GM12892 (cell line): ENCODE measurements around the gene RPS24.
"Not testable (repeated sequence)": the region's sequence is repeated elsewhere in the genome, so short reads cannot be mapped to it uniquely, and the experiment has no call there.

Experiments
- DNase-seq: peaks from one replicate; pipeline ENCODE4 v3.0.0; 2011; ENCODE audit not compliant: insufficient read length
- FAIRE-seq: peaks from 2 replicates; lab custom pipeline; 2011; peaks lifted over from hg19 to GRCh38; lab: Jason Lieb, UNC
- POLR2A ChIP-seq: IDR thresholded peaks from 2 replicates; pipeline ENCODE4 v1.6.1; 2011; ENCODE audit warnings: low read depth, low read length, control low read depth
- POLR2AphosphoS5 ChIP-seq: IDR thresholded peaks from 2 replicates; pipeline ENCODE4 v1.6.1; 2011; ENCODE audit warnings: low read depth, low read length, control low read depth
- TAF1 ChIP-seq: IDR thresholded peaks from 2 replicates; pipeline ENCODE4 v1.6.1; 2011; ENCODE audit warnings: low read depth, mild to moderate bottlenecking, control low read depth, low read length, borderline replicate concordance

The RPS24 gene

DNA sequence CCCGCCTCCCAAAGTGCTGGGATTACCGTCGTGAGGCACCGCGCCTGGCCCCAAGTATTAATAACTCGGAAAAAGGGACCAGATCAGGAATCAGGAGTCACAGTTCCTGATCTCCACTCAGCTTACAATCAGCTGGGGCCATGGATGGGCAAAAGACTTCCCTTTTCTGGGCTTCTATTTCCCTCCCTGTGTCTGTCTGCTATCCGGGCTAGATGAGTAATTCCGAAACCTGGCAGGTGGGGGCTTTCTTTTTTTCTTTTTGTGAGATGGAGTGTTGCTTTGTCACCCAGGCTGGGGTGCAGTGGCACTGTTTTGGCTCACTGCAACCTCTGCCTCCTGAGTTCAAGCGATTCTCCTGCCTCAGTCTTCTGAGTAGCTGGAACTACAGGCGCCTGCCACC, 11.6 kb downstream of the RPS24 start:
- FAIRE-seq (peak; percentile 38), DNase-seq (peak; percentile 43)
- TF ChIP-seq POLR2A (no peak), TAF1 (no peak), POLR2AphosphoS5 (no peak)

DNA sequence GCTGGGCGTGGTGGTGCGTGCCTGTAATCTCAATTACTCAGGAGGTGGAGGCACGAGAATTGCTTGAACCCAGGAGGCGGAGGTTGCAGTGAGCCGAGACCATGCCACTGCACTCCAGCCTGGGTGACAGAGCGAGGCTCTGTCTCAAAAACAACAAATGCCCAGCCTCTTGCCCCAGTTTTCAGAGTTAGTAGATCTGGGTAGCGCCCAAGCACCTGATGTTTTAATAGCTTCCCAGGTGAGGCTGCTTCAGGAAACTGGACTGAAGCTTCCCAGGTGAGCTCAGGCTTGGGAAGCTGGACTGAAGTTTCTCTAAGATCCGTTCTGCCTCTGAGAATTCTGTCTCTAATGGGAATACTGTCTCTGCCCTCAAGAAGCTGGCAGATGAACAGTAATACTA, 12.2 kb downstream of the RPS24 start:
- DNase-seq (no peak), FAIRE-seq (no peak)
- TF ChIP-seq POLR2AphosphoS5 (no peak), TAF1 (no peak), POLR2A (no peak)

DNA sequence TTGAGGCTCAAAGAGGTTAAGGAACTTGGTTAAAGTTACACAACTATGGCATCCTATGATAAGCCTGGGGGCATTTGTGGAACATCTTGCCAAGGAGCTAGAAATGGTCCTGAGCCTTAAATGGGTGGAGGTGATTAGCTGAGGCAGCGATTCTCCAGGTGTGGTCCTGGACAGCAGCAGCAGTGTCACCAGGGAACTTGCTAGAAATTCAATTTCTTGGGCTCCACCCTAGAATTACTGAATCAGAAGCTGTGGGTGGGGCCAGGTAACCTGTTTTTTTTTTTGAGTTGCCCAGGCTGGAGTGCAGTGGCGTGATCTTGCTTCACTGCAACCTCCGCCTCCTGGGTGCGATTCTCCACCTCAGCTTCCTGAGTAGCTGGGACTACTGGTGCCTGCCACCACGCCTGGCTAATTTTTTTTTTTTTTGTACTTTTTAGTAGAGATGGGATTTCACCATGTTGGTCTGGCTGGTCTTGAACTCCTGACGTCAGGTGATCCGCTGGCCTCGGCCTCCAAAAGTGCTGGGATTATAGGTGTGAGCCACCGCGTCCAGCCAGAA, 13.1 kb downstream of the RPS24 start:
- FAIRE-seq, result no peak
- TF ChIP-seq POLR2AphosphoS5 (no peak), TAF1 (no peak), POLR2A (no peak)
- DNase-seq, result no peak

DNA sequence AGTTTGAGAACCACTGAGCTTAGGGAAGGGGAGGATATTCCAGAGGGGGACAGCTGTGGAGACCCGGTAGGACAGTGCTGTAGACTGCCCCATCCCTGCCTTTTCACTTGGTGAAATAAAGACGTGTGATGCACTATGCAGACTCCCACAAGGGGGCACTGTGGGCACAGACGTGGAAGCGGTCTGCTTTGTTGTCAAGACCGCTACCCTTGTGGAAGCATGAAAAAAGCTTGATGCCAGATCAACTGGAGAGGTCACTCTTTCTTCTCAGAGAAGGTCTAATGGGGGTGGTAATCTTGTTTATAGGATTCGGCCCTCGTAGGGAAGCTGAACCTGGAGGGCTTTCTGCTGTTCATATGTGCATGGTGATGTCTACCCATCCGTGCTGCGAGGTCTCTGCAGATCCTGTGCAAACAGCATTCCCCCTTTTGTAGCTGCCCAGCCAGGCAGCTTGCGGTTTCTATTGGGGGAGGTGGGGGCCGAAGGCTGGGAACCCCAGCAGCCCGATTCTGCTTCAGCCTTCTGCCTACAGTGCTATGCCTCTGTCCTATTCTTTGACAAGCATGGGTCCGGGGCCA, 13.7 kb downstream of the RPS24 start:
- peak; percentile 33 for DNase-seq
- FAIRE-seq, result peak; percentile 79
- TF ChIP-seq POLR2AphosphoS5 (no peak), TAF1 (no peak), POLR2A (no peak)

DNA sequence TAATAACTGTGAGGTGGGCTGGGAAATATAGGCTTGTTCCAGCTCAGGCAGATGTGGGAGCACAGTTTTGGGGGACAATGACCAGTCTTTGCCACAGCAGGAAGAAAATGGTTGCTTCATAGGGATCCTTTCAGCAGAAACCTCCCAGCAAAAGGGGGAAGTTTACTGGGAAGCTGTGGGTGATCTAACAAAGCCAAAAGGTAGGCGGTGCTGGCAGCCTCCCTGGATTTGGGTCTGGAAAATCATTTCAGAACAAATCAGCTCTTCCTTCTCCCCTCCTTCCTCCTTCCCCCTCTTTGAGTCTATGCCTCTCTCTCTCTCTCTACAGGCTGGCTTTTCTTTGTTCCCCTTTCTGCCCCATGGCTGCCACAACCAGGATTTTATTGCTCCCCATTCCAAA, 16.2 kb downstream of the RPS24 start:
- TF ChIP-seq POLR2A (no peak), POLR2AphosphoS5 (no peak), TAF1 (no peak)
- FAIRE-seq (no peak), DNase-seq (no peak)

DNA sequence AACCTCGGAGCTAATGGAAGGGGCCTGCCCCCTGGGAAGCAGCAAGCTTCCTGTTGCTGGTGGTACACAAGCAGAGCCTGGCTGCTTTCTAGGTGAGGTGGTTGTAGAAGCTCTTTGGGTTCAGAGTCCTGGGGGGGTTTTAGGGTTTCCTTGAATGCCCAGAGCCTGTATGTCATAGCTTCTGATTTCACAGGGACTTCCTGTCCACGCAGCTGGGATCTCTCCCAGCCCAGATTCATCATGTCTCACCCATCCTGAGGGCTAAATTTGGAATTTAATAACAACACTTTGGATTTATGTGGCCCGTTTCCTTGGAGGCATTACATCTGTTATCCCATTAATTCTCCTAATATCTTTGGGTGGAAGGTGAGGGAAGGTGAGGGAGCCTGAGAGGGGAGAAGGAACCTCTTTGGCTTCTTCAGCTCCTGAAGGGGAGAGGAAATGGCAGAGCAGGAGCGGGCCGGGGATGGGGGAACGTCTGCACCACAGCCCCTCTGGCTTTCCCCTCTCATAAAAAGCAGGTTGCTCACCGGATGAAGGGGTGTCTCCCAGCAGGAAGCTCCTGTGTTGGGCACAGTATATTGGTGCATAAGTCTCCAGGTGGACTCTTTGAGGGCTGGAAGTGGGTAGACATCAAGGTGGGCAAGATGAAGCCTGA, 19.7 kb downstream of the RPS24 start:
- no peak for TF ChIP-seq POLR2AphosphoS5
- TF ChIP-seq TAF1, result no peak
- no peak for TF ChIP-seq POLR2A
- FAIRE-seq, result no peak

DNA sequence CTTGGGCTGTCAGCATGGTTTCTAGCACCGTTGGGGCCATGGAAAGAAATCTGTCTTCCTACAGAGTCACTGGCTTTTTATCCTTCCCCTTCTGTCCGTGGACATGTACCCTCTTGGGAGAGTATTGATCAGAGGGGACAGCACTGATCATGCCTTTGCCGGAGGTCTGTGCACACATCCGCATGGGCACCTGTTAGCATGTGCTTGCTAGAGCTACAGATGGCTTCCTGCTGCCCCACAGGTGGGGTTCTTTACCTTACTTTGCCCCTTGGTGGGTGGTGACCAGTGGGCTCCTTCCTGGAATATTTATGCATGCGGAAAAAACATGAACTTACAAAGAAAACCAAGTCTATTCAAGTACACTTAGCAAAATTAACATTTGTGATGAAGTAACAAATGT, 24.9 kb downstream of the RPS24 start:
- FAIRE-seq, result no peak
- DNase-seq, result no peak
- TF ChIP-seq POLR2A (no peak), POLR2AphosphoS5 (no peak), TAF1 (no peak)

More for the DNA sequence above, 19.7 kb downstream of the RPS24 start:
- DNase-seq, result no peak

DNA sequence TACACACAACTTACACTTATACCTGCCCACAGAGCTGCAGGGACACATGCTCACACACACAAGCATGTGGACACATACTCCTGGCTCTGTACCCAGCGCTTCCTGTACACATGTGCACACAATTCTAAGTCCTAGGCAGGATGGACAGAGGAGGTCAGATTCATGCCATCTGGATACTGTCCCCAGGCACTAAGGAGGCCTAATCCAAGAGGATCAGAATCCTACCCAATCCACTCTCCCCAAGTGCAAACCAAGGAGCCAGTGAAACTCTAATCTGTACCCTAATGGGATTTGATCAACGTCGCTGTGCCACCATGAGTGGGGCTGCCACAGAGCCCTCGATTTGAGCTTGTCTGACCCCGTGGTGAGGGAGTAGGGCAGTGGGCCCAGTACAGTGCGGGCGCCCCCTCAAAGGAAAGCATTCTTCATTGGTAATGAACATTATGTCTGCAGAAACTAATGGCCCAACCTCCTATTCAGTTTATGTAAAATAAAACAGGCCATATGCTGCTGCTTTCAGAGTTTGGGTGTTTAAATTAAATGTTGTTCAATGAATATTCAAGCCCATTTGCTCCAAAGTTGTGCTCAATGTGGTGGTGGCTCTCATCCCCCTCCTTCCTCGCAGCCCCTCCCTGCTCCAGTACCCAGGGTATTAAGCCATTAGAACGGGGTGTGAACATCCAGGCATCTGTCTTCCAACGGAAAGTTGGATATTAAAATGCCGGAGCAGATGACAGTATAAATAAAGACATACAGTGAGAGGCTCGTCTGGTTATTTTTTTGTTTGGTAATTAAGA, 26.4 kb downstream of the RPS24 start:
- DNase-seq (no peak), FAIRE-seq (no peak)
- TF ChIP-seq POLR2AphosphoS5, result no peak
- TF ChIP-seq POLR2A, result no peak
- TF ChIP-seq TAF1, result no peak

DNA sequence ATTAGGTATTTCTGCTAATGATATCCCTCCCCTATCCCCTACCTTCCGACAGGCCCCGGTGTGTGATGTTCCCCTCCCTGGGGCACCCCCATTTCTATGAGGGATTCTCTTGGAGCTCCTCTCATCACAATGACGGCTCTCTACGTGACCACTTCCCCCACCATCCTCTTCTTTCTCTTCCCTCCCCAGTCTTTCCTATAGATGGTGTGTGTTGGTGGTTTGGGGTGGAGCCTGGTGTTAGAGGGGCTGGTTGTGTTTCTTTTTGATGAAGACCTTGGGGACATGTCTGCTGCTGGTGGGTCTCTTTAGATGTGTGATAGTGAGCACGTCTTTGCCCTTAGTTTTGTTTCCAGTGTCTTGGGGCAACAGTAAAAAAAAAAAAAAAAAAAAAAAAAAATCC, 28.6 kb downstream of the RPS24 start:
- DNase-seq, result no peak
- no peak for FAIRE-seq
- TF ChIP-seq TAF1, result no peak
- TF ChIP-seq POLR2AphosphoS5, result no peak
- no peak for TF ChIP-seq POLR2A

DNA sequence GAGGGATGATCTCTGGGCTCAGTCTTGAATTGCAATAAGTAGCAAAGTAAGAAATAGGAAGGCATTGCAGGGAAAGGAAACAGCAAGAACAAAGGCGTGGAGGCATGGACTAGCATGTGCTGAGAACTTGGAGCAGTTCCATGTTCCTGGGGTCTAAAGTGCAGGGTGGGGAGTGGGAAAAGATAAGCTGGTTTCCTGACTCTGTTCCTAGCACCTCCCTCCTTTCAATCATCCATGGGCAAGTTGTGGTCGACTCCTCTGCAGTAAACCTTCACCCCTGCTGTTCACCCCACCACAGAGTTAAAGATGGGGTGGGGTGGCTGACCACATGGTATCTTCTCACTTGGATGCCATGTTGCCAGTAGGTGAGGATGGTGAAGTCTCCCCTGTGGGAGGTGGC, 29.6 kb downstream of the RPS24 start:
- TF ChIP-seq POLR2AphosphoS5, result no peak
- TF ChIP-seq TAF1, result no peak
- no peak for TF ChIP-seq POLR2A
- DNase-seq, result no peak
- FAIRE-seq, result no peak

DNA sequence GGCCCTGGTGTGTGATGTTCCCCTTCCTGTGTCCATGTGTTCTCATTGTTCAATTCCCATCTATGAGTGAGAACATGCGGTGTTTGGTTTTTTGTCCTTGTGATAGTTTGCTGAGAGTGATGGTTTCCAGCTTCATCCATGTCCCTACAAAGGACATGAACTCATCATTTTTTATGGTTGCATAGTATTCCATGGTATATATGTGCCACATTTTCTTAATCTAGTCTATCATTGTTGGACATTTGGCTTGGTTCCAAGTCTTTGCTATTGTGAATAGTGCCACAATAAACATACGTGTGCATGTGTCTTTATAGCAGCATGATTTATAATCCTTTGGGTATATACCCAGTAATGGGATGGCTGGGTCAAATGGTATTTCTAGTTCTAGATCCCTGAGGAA, 31.3 kb downstream of the RPS24 start:
- not testable (repeated sequence) for FAIRE-seq

DNA sequence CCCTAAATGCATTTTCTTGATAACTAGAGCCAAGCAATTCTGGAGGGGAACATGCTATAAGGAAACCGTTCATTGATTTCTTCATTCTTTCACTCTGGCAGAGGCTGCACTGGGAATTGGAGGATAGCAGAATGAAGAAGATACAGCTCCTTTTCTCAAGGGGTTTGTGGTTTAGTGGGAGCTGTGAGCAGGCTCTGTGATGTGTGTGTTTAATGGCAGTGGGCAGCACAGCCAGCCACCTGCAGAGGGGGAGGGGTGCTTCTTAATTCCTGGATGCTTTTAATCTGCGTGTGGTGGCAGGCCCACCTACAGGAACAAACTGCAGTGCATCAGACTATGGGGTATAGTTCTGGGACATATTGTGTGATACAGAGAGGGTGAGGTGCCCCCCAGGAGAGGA, 31.9 kb downstream of the RPS24 start:
- no peak for FAIRE-seq
- no peak for TF ChIP-seq POLR2A
- no peak for TF ChIP-seq POLR2AphosphoS5
- TF ChIP-seq TAF1, result no peak
- DNase-seq, result no peak

More for the DNA sequence above, 31.3 kb downstream of the RPS24 start:
- DNase-seq, result not testable (repeated sequence)

DNA sequence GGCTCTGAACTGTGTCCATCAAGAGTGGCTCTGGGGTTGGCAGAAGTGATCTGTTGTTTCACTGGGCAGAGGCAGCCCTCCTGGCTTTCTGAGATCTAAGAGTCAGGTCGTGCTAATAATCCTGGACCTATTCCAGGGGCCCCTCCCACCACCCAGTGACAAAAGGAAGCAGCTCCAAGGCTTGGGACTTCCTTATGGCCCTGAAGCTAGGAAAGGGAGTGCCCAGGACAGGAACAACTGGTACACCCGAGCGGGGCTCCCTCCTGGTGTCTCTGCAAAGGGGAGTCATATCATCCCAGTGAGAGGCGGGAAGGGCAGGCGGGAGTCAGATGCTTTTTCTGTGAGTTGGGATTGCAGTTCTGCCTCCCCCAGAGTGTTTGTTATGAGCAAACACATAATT, 32.3 kb downstream of the RPS24 start:
- DNase-seq (no peak), FAIRE-seq (no peak)

More for the DNA sequence above, 32.3 kb downstream of the RPS24 start:
- TF ChIP-seq TAF1, result no peak
- no peak for TF ChIP-seq POLR2AphosphoS5
- TF ChIP-seq POLR2A, result no peak
